COLO829 (cell line): ENCODE measurements around the gene MCM5.
"Not testable (repeated sequence)": the region's sequence is repeated elsewhere in the genome, so short reads cannot be mapped to it uniquely, and the experiment has no call there.

ENCODE experiments used
- DNase-seq: peaks from one replicate; pipeline ENCODE4 v3.0.0; 2012; ENCODE audit warnings: low spot score

The MCM5 gene

GRCh38 chr22:35379146-35379993 lies 20.6 kb upstream of the MCM5 start:
- no peak for DNase-seq

- no peak for DNase-seq
These were observed 19.9 kb upstream of the MCM5 start for GRCh38 chr22:35380013-35380412.

- peak; percentile 82 for DNase-seq
These were observed 19.2 kb upstream of the MCM5 start, which contains the start of gene HMOX1 for GRCh38 chr22:35380537-35381423. Gene HMOX1, plus strand, starts transcription at chr22:35381096. Its CDS starts 78 bp downstream, at chr22:35381174.

- no peak for DNase-seq
These were observed 18.4 kb upstream of the MCM5 start for GRCh38 chr22:35381424-35382009.

- DNase-seq = no peak
These were observed 16.3 kb upstream of the MCM5 start for GRCh38 chr22:35383679-35384071.

- DNase-seq = no peak
These were observed 15.4 kb upstream of the MCM5 start for GRCh38 chr22:35384527-35384926.

GRCh38 chr22:35384975-35385588 lies 14.9 kb upstream of the MCM5 start:
- no peak for DNase-seq

GRCh38 chr22:35386670-35387288 lies 13.2 kb upstream of the MCM5 start:
- DNase-seq = no peak

GRCh38 chr22:35390933-35391332 lies 9.0 kb upstream of the MCM5 start:
- no peak for DNase-seq

- DNase-seq = no peak
These were observed 7.6 kb upstream of the MCM5 start for GRCh38 chr22:35392357-35392756.

GRCh38 chr22:35393116-35394010 lies 6.6 kb upstream of the MCM5 start:
- no peak for DNase-seq

GRCh38 chr22:35394011-35394312 lies 6.0 kb upstream of the MCM5 start:
- DNase-seq = no peak

GRCh38 chr22:35394810-35395563 lies 5.0 kb upstream of the MCM5 start:
- no peak for DNase-seq

- DNase-seq = not testable (repeated sequence)
These were observed 3.3 kb upstream of the MCM5 start for GRCh38 chr22:35396622-35397021.

- DNase-seq = no peak
These were observed 2.6 kb upstream of the MCM5 start for GRCh38 chr22:35397095-35397904.

- no peak for DNase-seq
These were observed 1.4 kb upstream of the MCM5 start for GRCh38 chr22:35398591-35398973.

GRCh38 chr22:35399114-35399677 lies 744 bp upstream of the MCM5 start:
- DNase-seq = no peak

GRCh38 chr22:35400501-35400790 lies 506 bp downstream of the MCM5 start:
- DNase-seq = no peak

- no peak for DNase-seq
These were observed 1.9 kb downstream of the MCM5 start for GRCh38 chr22:35401863-35402262.
